ENCODE measurements around the gene RNU6-7. TPM values are rescaled to one million over a fixed set of nuclear protein-coding genes. Genes with fewer than 3 reads are reported as not detected.
A peak's percentile ranks its signal among the peaks of the same experiment; 100 is the strongest.

RNU6-7 gene
- total RNA-seq, 4 donors from 2014 or later: not detected

- DNase-seq (ENCODE audit: low spot score) (peak; percentile 44), ATAC-seq (ENCODE audit: low FRiP score) (peak; percentile 95)
- TF ChIP-seq CTCF (IDR thresholded peaks at IDR 0.05): no peak
Measured at GRCh38 chr14:32202998-32203882, 1.4 kb downstream of the RNU6-7 start, which contains the start of gene RNU6-8. TSS of gene RNU6-8 (minus strand) at chr14:32203269.

- TF ChIP-seq CTCF (IDR thresholded peaks at IDR 0.05): no peak
- ATAC-seq (ENCODE audit: low FRiP score): no peak
- no peak for DNase-seq (ENCODE audit: low spot score)
Measured at GRCh38 chr14:32203928-32204357, 2.1 kb downstream of the RNU6-7 start.

- no peak for TF ChIP-seq CTCF (IDR thresholded peaks at IDR 0.05)
- DNase-seq (ENCODE audit: low spot score) (no peak), ATAC-seq (ENCODE audit: low FRiP score) (no peak)
Measured at GRCh38 chr14:32205554-32205953, 3.7 kb downstream of the RNU6-7 start.

GRCh38 chr14:32205984-32206383, 4.1 kb downstream of the RNU6-7 start:
- TF ChIP-seq CTCF (IDR thresholded peaks at IDR 0.05): no peak
- no peak for ATAC-seq (ENCODE audit: low FRiP score)
- DNase-seq (ENCODE audit: low spot score): no peak

GRCh38 chr14:32206552-32206951, 4.7 kb downstream of the RNU6-7 start:
- ATAC-seq (ENCODE audit: low FRiP score): no peak
- no peak for TF ChIP-seq CTCF (IDR thresholded peaks at IDR 0.05)
- DNase-seq (ENCODE audit: low spot score): no peak

GRCh38 chr14:32208490-32208889, 6.6 kb downstream of the RNU6-7 start:
- TF ChIP-seq CTCF (IDR thresholded peaks at IDR 0.05): no peak
- no peak for ATAC-seq (ENCODE audit: low FRiP score)
- no peak for DNase-seq (ENCODE audit: low spot score)

GRCh38 chr14:32209471-32209870, 7.6 kb downstream of the RNU6-7 start:
- ATAC-seq (ENCODE audit: low FRiP score): no peak
- TF ChIP-seq CTCF (IDR thresholded peaks at IDR 0.05): no peak
- no peak for DNase-seq (ENCODE audit: low spot score)
